B cell (primary cell): Measurements from ENCODE around the gene NCKIPSD. TPM values are rescaled to one million over a fixed set of nuclear protein-coding genes. Genes with fewer than 3 reads are reported as not detected.

Experiments used
- ATAC-seq: fragments of 200-7000 bp; cut with Tn5 transposase; one replicate; pipeline ENCODE4 v1.10.0; 2021; ENCODE audit warnings: low read depth, mild to moderate bottlenecking, moderate number of reproducible peaks, moderate library complexity
- CTCF ChIA-PET: fragments of 350-600 bp; sonication (Branson Sonifier 250); formaldehyde crosslinking; loops from one replicate; lab custom pipeline; 2021; ENCODE audit warnings: antibody characterized with exemption, inconsistent platforms; lab: Charles Lee
- POLR2A ChIA-PET: fragments of 350-600 bp; sonication (Branson Sonifier 250); formaldehyde crosslinking; loops from one replicate; lab custom pipeline; 2021; ENCODE audit warnings: antibody characterized with exemption; lab: Charles Lee
- DNase-seq: peaks from one replicate; pipeline ENCODE4 v3.0.0; 2013
- H2AFZ ChIP-seq: 2 replicates; pipeline ENCODE4 v1.6.1; 2012; ENCODE audit warnings: mild to moderate bottlenecking, low read depth, low read length; ENCODE audit not compliant: insufficient read depth, poor library complexity, severe bottlenecking
- H3K27ac ChIP-seq, 2 donors: 1 replicate in 1 of 2; 2 replicates in 1 of 2; pipeline ENCODE4 v1.5.1; 2012 to 2013; ENCODE audit warnings: low read length in 2 of 2, mild to moderate bottlenecking in 2 of 2, moderate library complexity in 1 of 2
- H3K27me3 ChIP-seq, 4 experiments: fragments of 200-600 bp in 1 of 4; sonication (generic) in 1 of 4; replicated peaks in 1 of 4; 1 replicate in 2 of 4; 2 replicates in 2 of 4; pipeline versions ENCODE4 v1.6.1 to v1.7.0; 2013 to 2016; ENCODE audit warnings: low read length in 3 of 4, mild to moderate bottlenecking in 2 of 4, mixed read lengths in 1 of 4, moderate library complexity in 1 of 4; ENCODE audit not compliant: insufficient read depth in 4 of 4, control insufficient read depth in 3 of 4; ENCODE audit errors: control extremely low read depth in 1 of 4
- H3K36me3 ChIP-seq, 2 experiments: replicated peaks in 1 of 2; 1 replicate in 1 of 2; 2 replicates in 1 of 2; pipeline versions ENCODE4 v1.6.1 to v1.7.1; 2013; ENCODE audit warnings: low read length in 1 of 2; ENCODE audit not compliant: insufficient read depth in 2 of 2, control insufficient read depth in 1 of 2; ENCODE audit errors: control extremely low read depth in 1 of 2, extremely low read depth in 1 of 2
- H3K4me1 ChIP-seq, 2 donors: fragments of 200-600 bp in 1 of 2; sonication (generic) in 1 of 2; 1 replicate in 1 of 2; 2 replicates in 1 of 2; pipeline versions ENCODE4 v1.5.1 to v1.6.1; 2013 to 2017; ENCODE audit warnings: low read length in 2 of 2; ENCODE audit not compliant: control insufficient read depth in 2 of 2, insufficient read depth in 2 of 2
- H3K4me2 ChIP-seq: replicated peaks from 2 replicates; pipeline ENCODE3; 2012; ENCODE audit warnings: mild to moderate bottlenecking, low read depth, low read length; ENCODE audit not compliant: poor library complexity, severe bottlenecking
- H3K4me3 ChIP-seq, 5 experiments: fragments of 200-600 bp in 1 of 5; sonication (generic) in 1 of 5; 1 replicate in 3 of 5; 2 replicates in 2 of 5; pipeline versions ENCODE4 v1.5.1 to v1.7.0; 2011 to 2016; ENCODE audit warnings: low read length in 4 of 5, mild to moderate bottlenecking in 4 of 5, low read depth in 2 of 5, control low read depth in 1 of 5, moderate library complexity in 1 of 5; ENCODE audit not compliant: insufficient read depth in 1 of 5; ENCODE audit errors: control extremely low read depth in 1 of 5, extremely low read depth in 1 of 5
- H3K79me2 ChIP-seq: fragments of 200-600 bp; sonication (generic); one replicate; pipeline ENCODE4 v1.6.0; 2016; ENCODE audit warnings: low read length; ENCODE audit not compliant: control insufficient read depth, insufficient read depth
- H3K9ac ChIP-seq: fragments of 200-600 bp; sonication (generic); 2 replicates; pipeline ENCODE4 v1.6.1; 2017; ENCODE audit warnings: mild to moderate bottlenecking, low read length, moderate library complexity
- H3K9me3 ChIP-seq, 3 donors: one replicate each; pipeline versions ENCODE4 v1.6.1 to v1.7.1; 2013; ENCODE audit warnings: low read length in 2 of 3; ENCODE audit not compliant: control insufficient read depth in 2 of 3, insufficient read depth in 1 of 3; ENCODE audit errors: control extremely low read depth in 1 of 3
- H4K20me1 ChIP-seq: 2 replicates; pipeline ENCODE4 v1.6.0; 2012; ENCODE audit warnings: mild to moderate bottlenecking, low read length; ENCODE audit not compliant: insufficient read depth, control insufficient read depth, poor library complexity, severe bottlenecking
- H3K27ac Mint-ChIP-seq: one replicate; pipeline ENCODE4 v1.8.0; 2021; ENCODE audit warnings: mixed read lengths
- H3K27me3 Mint-ChIP-seq: one replicate; pipeline ENCODE4 v1.8.0; 2021; ENCODE audit warnings: mixed read lengths
- H3K4me1 Mint-ChIP-seq: one replicate; pipeline ENCODE4 v1.8.0; 2021; ENCODE audit warnings: mixed read lengths
- H3K4me3 Mint-ChIP-seq: one replicate; pipeline ENCODE4 v1.8.0; 2021; ENCODE audit warnings: mixed read lengths
- H3K9me3 Mint-ChIP-seq: one replicate; pipeline ENCODE4 v1.8.0; 2022; ENCODE audit warnings: mixed read lengths; ENCODE audit not compliant: insufficient read depth
- CTCF ChIP-seq: fragments of 200-600 bp; IDR thresholded peaks from one replicate; pipeline ENCODE4 v1.8.0; 2022; ENCODE audit warnings: antibody characterized with exemption, mild to moderate bottlenecking
- EZH2 ChIP-seq: IDR thresholded peaks from 2 replicates; pipeline ENCODE4 v1.6.1; 2012; ENCODE audit warnings: borderline replicate concordance, low read depth, mild to moderate bottlenecking, moderate library complexity, low read length; ENCODE audit not compliant: insufficient read depth, poor library complexity, severe bottlenecking
- WGBS: methylation state at CpG from one replicate; pipeline ENCODE4 v1.1.5; 2013; ENCODE audit warnings: missing lambda C conversion rate; ENCODE audit not compliant: insufficient coverage; 5-methylcytosine and 5-hydroxymethylcytosine counted together
- intact Hi-C: fragments of 100-400 bp; cut with micrococcal nuclease; formaldehyde crosslinking; loops from one replicate; pipeline ENCODE4 v1.10.0; 2022
- polyA plus RNA-seq: library from polyadenylated mRNA; depleted of rRNA; stranded (reverse); fragments of >200 nt; gene quantifications from 2 replicates; pipeline ENCODE4 v1.2.3, GENCODE V29; 2012
- total RNA-seq, 2 donors: library from RNA; stranded (reverse); fragments of 120-200 nt in 1 of 2; gene quantifications; 1 replicate in 1 of 2; 2 replicates in 1 of 2; pipeline versions ENCODE4 v1.2.3 to v1.2.4, GENCODE V29; 2013 to 2022

The NCKIPSD gene
- total and polyA plus RNA-seq, 2 donors (not counting 1 experiment from before 2014, with no cell fraction given): 19.1 to 24.6 TPM

GRCh38 chr3:48633256-48633655 is 52.5 kb downstream of the NCKIPSD start:
- DNase-seq: no peak
- Histone ChIP-seq H2AFZ (no peak overlapping the region), H3K27ac (no peak overlapping the region), H3K27me3 (no peaks in the 10 kb centered on the region), H3K9me3 (no peaks in the 10 kb centered on the region), H3K79me2 (no peaks in the 10 kb centered on the region), H3K36me3 (no peaks in the 10 kb centered on the region), H3K4me1 (peaks cover 11 to 17% of the 10 kb centered on the region in 2 donors), H3K4me2 (no peak overlapping the region), H3K4me3 (no peak overlapping the region), H3K9ac (no peak overlapping the region), H4K20me1 (no peaks in the 10 kb centered on the region)
- ATAC-seq: no peak
- intact Hi-C loops: no loop called here
- peaks cover 13% of the 10 kb centered on the region for H3K4me1 Mint-ChIP-seq
- ChIA-PET POLR2A (no interaction called here), CTCF (interaction anchor here (0.9 to 1.2 kb wide), 2 partner anchors 78 to 105 kb away, joined by 3 to 4 read pairs; no protein-coding TSS in a partner anchor)
- peak overlapping the region; percentile 39 for H3K4me3 Mint-ChIP-seq
- no peaks in the 10 kb centered on the region for H3K27me3 Mint-ChIP-seq
- no peaks in the 10 kb centered on the region for H3K9me3 Mint-ChIP-seq
- TF ChIP-seq EZH2 (no peak), CTCF (no peak)
- WGBS: 98% methylated on average over 15 of the region's 15 CpGs
- no peak overlapping the region for H3K27ac Mint-ChIP-seq

GRCh38 chr3:48631516-48632448 is 53.9 kb downstream of the NCKIPSD start:
- DNase-seq: no peak
- no peak overlapping the region for H3K27ac Mint-ChIP-seq
- ChIA-PET CTCF (no interaction called here), POLR2A (no interaction called here)
- H3K9me3 ChIP-seq: no peaks in the 10 kb centered on the region
- TF ChIP-seq EZH2: no peak
- TF ChIP-seq CTCF: no peak
- H3K9ac ChIP-seq: no peak overlapping the region
- H3K27ac ChIP-seq: no peak overlapping the region
- H3K27me3 ChIP-seq: no peaks in the 10 kb centered on the region
- 94% methylated on average over 18 of the region's 22 CpGs for WGBS
- peaks cover 13% of the 10 kb centered on the region for H3K4me1 Mint-ChIP-seq
- H3K9me3 Mint-ChIP-seq: no peaks in the 10 kb centered on the region
- H3K4me1 ChIP-seq: peaks cover 11 to 17% of the 10 kb centered on the region in 2 donors
- no peaks in the 10 kb centered on the region for H3K27me3 Mint-ChIP-seq
- no peak overlapping the region for H3K4me3 ChIP-seq
- no peak overlapping the region for H3K4me3 Mint-ChIP-seq
- H3K4me2 ChIP-seq: no peak overlapping the region
- no peak overlapping the region for H2AFZ ChIP-seq
- H4K20me1 ChIP-seq: no peaks in the 10 kb centered on the region
- H3K36me3 ChIP-seq: no peaks in the 10 kb centered on the region
- H3K79me2 ChIP-seq: no peaks in the 10 kb centered on the region
- ATAC-seq: no peak
- intact Hi-C loops: no loop called here
